ENCODE data around the gene SLC27A1.
"Not testable (repeated sequence)": the region's sequence is repeated elsewhere in the genome, so short reads cannot be mapped to it uniquely, and the experiment has no call there.

GRCh38 chr19:17508558-17508933 lies 38.2 kb downstream of the SLC27A1 start:
- not testable (repeated sequence) for TF ChIP-seq CTCF (IDR thresholded peaks at IDR 0.05 in 2 of 3, conservative IDR thresholded peaks at IDR 0.05 in 1 of 3; ENCODE audit: insufficient read depth in 2 of 3, low read depth in 1 of 3, low read length in 3 of 3); FIP1L1 (IDR thresholded peaks at IDR 0.05; ENCODE audit: low read depth, low read length, poor library complexity, severe bottlenecking); FOXA1 (IDR thresholded peaks at IDR 0.05; ENCODE audit: borderline replicate concordance)
